Measurements from ENCODE around the gene CDHR3. TPM values are rescaled to one million over a fixed set of nuclear protein-coding genes. Genes with fewer than 3 reads are reported as not detected.
"Not testable (repeated sequence)": the region's sequence is repeated elsewhere in the genome, so short reads cannot be mapped to it uniquely, and the experiment has no call there.

The CDHR3 gene
- total and polyA plus RNA-seq, 2 of the 8 experiments (the other 6 are each of a cell fraction or from before 2014, with no cell fraction given) = 6.4 to 6.8 TPM

- not testable (repeated sequence) for H4K20me1 ChIP-seq (replicated peaks in 1 of 2; ENCODE audit: control insufficient read depth in 1 of 2, insufficient read depth in 2 of 2, low read length in 2 of 2); H3K23ac ChIP-seq (ENCODE audit: insufficient read length); H3K14ac ChIP-seq (ENCODE audit: insufficient read length); H2BK120ac ChIP-seq (replicated peaks; ENCODE audit: low read depth, low read length); H3K23me2 ChIP-seq (ENCODE audit: low read depth, low read length); DNase-seq (ENCODE audit: low read depth in 1 of 2, low spot score in 2 of 2); H3K18ac ChIP-seq (ENCODE audit: extremely low read depth, low read length); H2BK20ac ChIP-seq (ENCODE audit: low read length); H3K56ac ChIP-seq (replicated peaks; ENCODE audit: insufficient read length, low read depth, low read length); H3K4ac ChIP-seq (replicated peaks; ENCODE audit: insufficient read length, low read depth, low read length); H4K8ac ChIP-seq (ENCODE audit: extremely low read depth, insufficient read depth, low read length); H2AFZ ChIP-seq (ENCODE audit: low read length); H2AK5ac ChIP-seq (ENCODE audit: low read depth, low read length); H2BK12ac ChIP-seq (ENCODE audit: low read depth, low read length); H3K79me1 ChIP-seq (ENCODE audit: low read depth, low read length); H3K4me2 ChIP-seq (ENCODE audit: insufficient read depth in 1 of 2, low read depth in 2 of 2, low read length in 2 of 2); H2BK5ac ChIP-seq (ENCODE audit: low read depth, low read length); H3K4me3 ChIP-seq (ENCODE audit: extremely low read depth in 1 of 4, insufficient read depth in 2 of 4, low read depth in 3 of 4, low read length in 4 of 4); H2BK15ac ChIP-seq (ENCODE audit: low read length); H3K27me3 ChIP-seq (replicated peaks in 1 of 4; ENCODE audit: control insufficient read depth in 3 of 4, extremely low read depth in 1 of 4, insufficient read depth in 3 of 4, low read length in 3 of 4); FAIRE-seq; H3K36me3 ChIP-seq (ENCODE audit: control insufficient read depth in 2 of 4, insufficient read depth in 4 of 4, low read length in 3 of 4); H3K9ac ChIP-seq (replicated peaks in 1 of 4; ENCODE audit: extremely low read depth in 1 of 4, low read depth in 3 of 4, low read length in 3 of 4); H3K79me2 ChIP-seq (ENCODE audit: control insufficient read depth in 1 of 2, insufficient read depth in 2 of 2, low read length in 2 of 2); H4K5ac ChIP-seq (ENCODE audit: insufficient read length, low read depth, low read length); H3K27ac ChIP-seq (ENCODE audit: low read depth, low read length); H4K91ac ChIP-seq (replicated peaks; ENCODE audit: insufficient read length, low read length)
- Histone ChIP-seq H3K4me1 (replicated peaks in 1 of 4; ENCODE audit: control insufficient read depth in 3 of 4, insufficient read depth in 4 of 4, low read length in 3 of 4) (peaks cover 3 to 12% (median 6%) of the 10 kb centered on the region in 4 experiments; a peak in 6 of 7 replicates), H3K9me3 (ENCODE audit: insufficient read depth in 2 of 2, low read depth in 1 of 2, low read length in 1 of 2) (peaks cover 16 to 25% of the 10 kb centered on the region in 2 experiments)
- CTCF ChIA-PET (ENCODE audit: partially characterized antibody) = interaction anchor here (0.6 to 8.6 kb wide), 20 partner anchors 10 to 982 kb away, joined by 3 to 61 read pairs (median 4); partner anchors contain the start of gene NAMPT
- 90% methylated on average over 3 of the region's 3 CpGs; no CpG with 5 or more reads in 1 of the 2 experiments for WGBS, 2 experiments (ENCODE audit: extremely low coverage in 1 of 2, insufficient coverage in 1 of 2, insufficient read length in 1 of 2, insufficient replicate concordance in 2 of 2, low coverage in 1 of 2, low lambda C conversion rate in 2 of 2, missing lambda C conversion rate in 1 of 2)
- POLR2A ChIA-PET (ENCODE audit: partially characterized antibody) = interaction anchor here (1.3 kb wide), 1 partner anchor 73 kb away, joined by 3 read pairs; no protein-coding TSS in a partner anchor
These were observed 44.7 kb downstream of the CDHR3 start for GRCh38 chr7:106007796-106008195.
